ENCODE results near the gene DMXL2.

GRCh38 chr15:51460796-51461195 lies 161.8 kb downstream of the DMXL2 start:
- TF ChIP-seq CTCF (conservative IDR thresholded peaks at IDR 0.05; ENCODE audit: low read depth, low read length) = no peak
- TF ChIP-seq EZH2 (IDR thresholded peaks at IDR 0.05; ENCODE audit: low read length, unreplicated experiment) = no peak
- no peak for TF ChIP-seq EZH2phosphoT487 (IDR thresholded peaks at IDR 0.05; ENCODE audit: borderline replicate concordance, low read length)

All from PC-3 (cell line).